Measurements from ENCODE around the gene MYH15. TPM values are rescaled to one million over a fixed set of nuclear protein-coding genes. Genes with fewer than 3 reads are reported as not detected.

Gene MYH15
- total and polyA plus RNA-seq, 10 of the 15 experiments (the other 5 are each of a cell fraction or from before 2014, with no cell fraction given), result 0.05 to 0.27 (median 0.09) TPM; not detected in 1

DNA sequence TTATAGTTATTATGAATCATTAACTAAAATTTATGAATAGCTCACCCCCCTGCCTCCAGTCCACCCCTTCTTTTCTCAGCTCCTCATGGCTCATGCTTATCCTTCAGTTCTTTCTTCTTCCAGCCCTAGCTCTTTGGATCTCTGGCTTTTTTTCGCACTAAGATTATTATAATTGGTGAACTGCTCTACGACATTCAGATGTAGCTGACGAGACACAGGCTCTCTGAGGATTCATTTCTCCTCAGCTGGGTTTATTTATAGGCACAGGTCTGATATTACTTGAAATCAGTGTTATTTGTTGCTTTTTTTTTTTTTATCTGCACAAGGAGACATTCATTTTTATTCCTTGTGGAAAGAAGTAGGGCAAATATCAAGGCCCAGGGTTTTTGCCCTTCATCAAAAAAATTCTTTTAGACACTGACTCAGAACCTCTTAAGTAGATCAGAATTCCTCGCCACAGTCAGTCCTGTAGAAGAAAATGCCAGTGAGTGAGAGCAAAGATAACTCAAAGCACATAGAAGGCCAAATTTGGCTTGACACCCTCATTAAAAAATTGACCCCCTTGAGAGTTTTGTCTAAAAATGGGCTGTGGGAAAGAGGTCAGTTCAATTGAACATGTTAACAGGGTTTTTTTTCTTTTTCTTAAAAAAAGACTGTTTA, 106.6 kb downstream of the MYH15 start:
- WGBS (ENCODE audit: insufficient coverage, insufficient replicate concordance, low lambda C conversion rate, missing lambda C conversion rate), result 69% methylated on average over 4 of the region's 4 CpGs
- no TSS peak for BruUV-seq (replicated peaks)
- H3K27me3 ChIP-seq (replicated peaks in 1 of 2; ENCODE audit: control insufficient read depth in 2 of 2, insufficient read depth in 2 of 2, low read length in 1 of 2), result no peaks in the 10 kb centered on the region
- FAIRE-seq, result no peak
- H3K4me2 ChIP-seq (ENCODE audit: control insufficient read depth, insufficient read depth), result no peak overlapping the region
- ATAC-seq, result no peak
- no peaks in the 10 kb centered on the region for H4K20me1 ChIP-seq (ENCODE audit: control insufficient read depth, insufficient read depth)
- ChIA-PET POLR2A (no interaction called here), CTCF (interaction anchor here (1.6 to 5.2 kb wide), 5 partner anchors 12 to 476 kb away, joined by 3 to 83 read pairs (median 15); no protein-coding TSS in a partner anchor), SMC1A (ENCODE audit: uncharacterized antibody, unreplicated experiment) (interaction anchor here (0.7 to 6.4 kb wide), 13 partner anchors 17 to 728 kb away, joined by 3 to 59 read pairs (median 7); no protein-coding TSS in a partner anchor), RAD21 (ENCODE audit: unreplicated experiment) (interaction anchor here (0.7 to 4.8 kb wide), 6 partner anchors 12 to 594 kb away, joined by 3 to 45 read pairs (median 5); no protein-coding TSS in a partner anchor)
- H3K36me3 ChIP-seq (ENCODE audit: control insufficient read depth in 2 of 2, insufficient read depth in 2 of 2, low read length in 1 of 2), result no peaks in the 10 kb centered on the region
- DNase-seq (ENCODE audit: low read depth, low spot score), result no peak
- H3K9me3 ChIP-seq (replicated peaks; ENCODE audit: control insufficient read depth, insufficient read depth, low read length), result no peaks in the 10 kb centered on the region
- H3K27ac ChIP-seq (ENCODE audit: control insufficient read depth, insufficient read depth), result no peak overlapping the region
- no peaks in the 10 kb centered on the region for H3K79me2 ChIP-seq (ENCODE audit: control insufficient read depth, insufficient read depth, low read length)
- no peak overlapping the region for H2AFZ ChIP-seq (ENCODE audit: control insufficient read depth, low read depth, low read length)
- intact Hi-C loops (cut with micrococcal nuclease; ENCODE audit: unreplicated experiment) (no loop called here), in situ Hi-C loops (cut with MboI) (loop anchor here (5.0 kb wide), 1 partner anchor 252 kb away; no protein-coding TSS in a partner anchor)
- no peak overlapping the region for H3K4me3 ChIP-seq
- peaks cover 4% of the 10 kb centered on the region; the same call in 1 of the 2 replicates for H3K4me1 ChIP-seq (ENCODE audit: control insufficient read depth, insufficient read depth, low read length)
- no peak overlapping the region for H3K9ac ChIP-seq (ENCODE audit: control insufficient read depth, insufficient read depth, low read length)
- no peak for TF ChIP-seq BMI1 (IDR thresholded peaks at IDR 0.05; ENCODE audit: borderline replicate concordance)
- TF ChIP-seq, protein P1, sequence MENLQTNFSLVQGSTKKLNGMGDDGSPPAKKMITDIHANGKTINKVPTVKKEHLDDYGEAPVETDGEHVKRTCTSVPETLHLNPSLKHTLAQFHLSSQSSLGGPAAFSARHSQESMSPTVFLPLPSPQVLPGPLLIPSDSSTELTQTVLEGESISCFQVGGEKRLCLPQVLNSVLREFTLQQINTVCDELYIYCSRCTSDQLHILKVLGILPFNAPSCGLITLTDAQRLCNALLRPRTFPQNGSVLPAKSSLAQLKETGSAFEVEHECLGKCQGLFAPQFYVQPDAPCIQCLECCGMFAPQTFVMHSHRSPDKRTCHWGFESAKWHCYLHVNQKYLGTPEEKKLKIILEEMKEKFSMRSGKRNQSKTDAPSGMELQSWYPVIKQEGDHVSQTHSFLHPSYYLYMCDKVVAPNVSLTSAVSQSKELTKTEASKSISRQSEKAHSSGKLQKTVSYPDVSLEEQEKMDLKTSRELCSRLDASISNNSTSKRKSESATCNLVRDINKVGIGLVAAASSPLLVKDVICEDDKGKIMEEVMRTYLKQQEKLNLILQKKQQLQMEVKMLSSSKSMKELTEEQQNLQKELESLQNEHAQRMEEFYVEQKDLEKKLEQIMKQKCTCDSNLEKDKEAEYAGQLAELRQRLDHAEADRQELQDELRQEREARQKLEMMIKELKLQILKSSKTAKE (IDR thresholded peaks at IDR 0.05; ENCODE audit: low read depth, poor library complexity, severe bottlenecking), result no peak
- TF ChIP-seq ZNF687 (IDR thresholded peaks at IDR 0.05), result no peak
- no peak for TF ChIP-seq HDAC2 (IDR thresholded peaks at IDR 0.05)
- TF ChIP-seq, protein P2, sequence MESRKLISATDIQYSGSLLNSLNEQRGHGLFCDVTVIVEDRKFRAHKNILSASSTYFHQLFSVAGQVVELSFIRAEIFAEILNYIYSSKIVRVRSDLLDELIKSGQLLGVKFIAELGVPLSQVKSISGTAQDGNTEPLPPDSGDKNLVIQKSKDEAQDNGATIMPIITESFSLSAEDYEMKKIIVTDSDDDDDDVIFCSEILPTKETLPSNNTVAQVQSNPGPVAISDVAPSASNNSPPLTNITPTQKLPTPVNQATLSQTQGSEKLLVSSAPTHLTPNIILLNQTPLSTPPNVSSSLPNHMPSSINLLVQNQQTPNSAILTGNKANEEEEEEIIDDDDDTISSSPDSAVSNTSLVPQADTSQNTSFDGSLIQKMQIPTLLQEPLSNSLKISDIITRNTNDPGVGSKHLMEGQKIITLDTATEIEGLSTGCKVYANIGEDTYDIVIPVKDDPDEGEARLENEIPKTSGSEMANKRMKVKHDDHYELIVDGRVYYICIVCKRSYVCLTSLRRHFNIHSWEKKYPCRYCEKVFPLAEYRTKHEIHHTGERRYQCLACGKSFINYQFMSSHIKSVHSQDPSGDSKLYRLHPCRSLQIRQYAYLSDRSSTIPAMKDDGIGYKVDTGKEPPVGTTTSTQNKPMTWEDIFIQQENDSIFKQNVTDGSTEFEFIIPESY (IDR thresholded peaks at IDR 0.05), result no peak
- no peak for TF ChIP-seq CREB1 (IDR thresholded peaks at IDR 0.05; ENCODE audit: low read depth)
- no peak for TF ChIP-seq CUX1 (IDR thresholded peaks at IDR 0.05; ENCODE audit: insufficient replicate concordance, low read depth, low read length)

All from GM12878 (cell line).